HT1080 (cell line): ENCODE measurements around the gene ZFAND5. TPM values are rescaled to one million over a fixed set of nuclear protein-coding genes. Genes with fewer than 3 reads are reported as not detected.

ENCODE experiments used
- DNase-seq: peaks from one replicate; pipeline ENCODE4 v3.0.0-alpha.2; 2015; ENCODE audit warnings: low read depth
- total RNA-seq: library from RNA; depleted of rRNA; stranded (reverse); fragments of >200 nt; shearing (Covaris generic); gene quantifications from 2 replicates; pipeline ENCODE4 v1.2.3, GENCODE V29; 2014; rRNA removed

The ZFAND5 gene
- total RNA-seq, 1 experiment from 2014 or later = 112 TPM

GRCh38 chr9:72327631-72328030 is 37.4 kb downstream of the ZFAND5 start:
- DNase-seq = no peak

GRCh38 chr9:72326641-72327040 is 38.4 kb downstream of the ZFAND5 start:
- no peak for DNase-seq

- no peak for DNase-seq
These were observed 40.0 kb downstream of the ZFAND5 start for GRCh38 chr9:72324974-72325373.

- no peak for DNase-seq
These were observed 42.3 kb downstream of the ZFAND5 start for GRCh38 chr9:72322678-72323077.

- no peak for DNase-seq
These were observed 42.7 kb downstream of the ZFAND5 start for GRCh38 chr9:72322259-72322658.

GRCh38 chr9:72315510-72316311 is 49.3 kb downstream of the ZFAND5 start:
- DNase-seq = peak; percentile 32

- DNase-seq = peak; percentile 7
These were observed 49.9 kb downstream of the ZFAND5 start for GRCh38 chr9:72315089-72315509.

- no peak for DNase-seq
These were observed 51.5 kb downstream of the ZFAND5 start for GRCh38 chr9:72313507-72313906.

GRCh38 chr9:72312386-72312987 is 52.5 kb downstream of the ZFAND5 start:
- DNase-seq = no peak

GRCh38 chr9:72309364-72310133 is 55.5 kb downstream of the ZFAND5 start:
- DNase-seq = no peak

- DNase-seq = no peak
These were observed 58.2 kb downstream of the ZFAND5 start for GRCh38 chr9:72306761-72307160.

- no peak for DNase-seq
These were observed 59.3 kb downstream of the ZFAND5 start for GRCh38 chr9:72305707-72306106.

- DNase-seq = peak; percentile 95
These were observed 59.9 kb downstream of the ZFAND5 start for GRCh38 chr9:72305102-72305546.

GRCh38 chr9:72304538-72304937 is 60.5 kb downstream of the ZFAND5 start:
- no peak for DNase-seq

Other genes starting within 250 kb of the ZFAND5 start
- gene GDA, start 215.8 kb downstream of the ZFAND5 start, total RNA-seq = not detected in 2 replicates
- not detected in 2 replicates for gene TMC1, start 156.4 kb upstream of the ZFAND5 start, total RNA-seq